ENCODE results near the gene RHOC. TPM values are rescaled to one million over a fixed set of nuclear protein-coding genes. Genes with fewer than 3 reads are reported as not detected.
A peak's percentile ranks its signal among the peaks of the same experiment; 100 is the strongest.
"Not testable (repeated sequence)": the region's sequence is repeated elsewhere in the genome, so short reads cannot be mapped to it uniquely, and the experiment has no call there.

RHOC gene
- 241 TPM for total RNA-seq

- DNase-seq (ENCODE audit: low spot score) (peak; percentile 87), ATAC-seq (peak; percentile 63)
- intact Hi-C loops (cut with DNase I): loop anchor here (5.0 to 10.0 kb wide), 2 partner anchors 89 to 322 kb away; partner anchors contain the start of genes CAPZA1 and ST7L
Observed at GRCh38 chr1:112706505-112707220, at the start of gene RHOC. Gene RHOC, minus strand, starts transcription at chr1:112707127. Its CDS starts 3,328 bp downstream, at chr1:112703799.

DNA sequence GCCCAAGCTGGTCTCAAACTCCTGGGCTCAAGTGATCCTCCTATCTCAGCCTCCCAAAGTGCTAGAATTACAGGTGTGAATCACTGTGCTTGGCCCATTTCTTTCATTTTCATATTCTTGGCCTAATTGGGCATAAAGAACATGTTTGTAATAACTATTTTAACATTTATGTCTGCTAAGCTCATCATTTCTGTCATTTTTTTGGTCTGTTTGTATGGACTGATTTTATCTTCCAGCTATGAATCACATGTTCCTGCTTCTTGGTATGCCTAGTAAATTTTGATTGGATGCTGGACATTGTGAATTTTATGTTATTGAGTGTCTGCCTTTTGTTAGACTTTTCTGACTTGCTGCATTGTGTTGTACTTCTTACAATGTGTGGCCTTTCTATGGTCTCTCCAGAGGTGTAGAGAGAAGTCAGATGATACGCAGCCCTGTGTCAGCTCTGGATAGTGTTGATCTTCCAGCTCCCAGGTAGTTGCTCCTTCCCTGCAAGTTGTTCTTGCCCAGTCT is 47.2 kb upstream of the RHOC start:
- intact Hi-C loops (cut with DNase I): no loop called here

GRCh38 chr1:112748396-112748795 is 41.5 kb upstream of the RHOC start:
- no peak for DNase-seq (ENCODE audit: low spot score)
- no peak for ATAC-seq
- intact Hi-C loops (cut with DNase I): no loop called here

More for the DNA sequence above, 47.2 kb upstream of the RHOC start:
- DNase-seq (ENCODE audit: low spot score): no peak
- ATAC-seq: no peak

GRCh38 chr1:112744009-112744578 is 37.2 kb upstream of the RHOC start:
- ATAC-seq (peak; percentile 68), DNase-seq (ENCODE audit: low spot score) (no peak)
- intact Hi-C loops (cut with DNase I): no loop called here

DNA sequence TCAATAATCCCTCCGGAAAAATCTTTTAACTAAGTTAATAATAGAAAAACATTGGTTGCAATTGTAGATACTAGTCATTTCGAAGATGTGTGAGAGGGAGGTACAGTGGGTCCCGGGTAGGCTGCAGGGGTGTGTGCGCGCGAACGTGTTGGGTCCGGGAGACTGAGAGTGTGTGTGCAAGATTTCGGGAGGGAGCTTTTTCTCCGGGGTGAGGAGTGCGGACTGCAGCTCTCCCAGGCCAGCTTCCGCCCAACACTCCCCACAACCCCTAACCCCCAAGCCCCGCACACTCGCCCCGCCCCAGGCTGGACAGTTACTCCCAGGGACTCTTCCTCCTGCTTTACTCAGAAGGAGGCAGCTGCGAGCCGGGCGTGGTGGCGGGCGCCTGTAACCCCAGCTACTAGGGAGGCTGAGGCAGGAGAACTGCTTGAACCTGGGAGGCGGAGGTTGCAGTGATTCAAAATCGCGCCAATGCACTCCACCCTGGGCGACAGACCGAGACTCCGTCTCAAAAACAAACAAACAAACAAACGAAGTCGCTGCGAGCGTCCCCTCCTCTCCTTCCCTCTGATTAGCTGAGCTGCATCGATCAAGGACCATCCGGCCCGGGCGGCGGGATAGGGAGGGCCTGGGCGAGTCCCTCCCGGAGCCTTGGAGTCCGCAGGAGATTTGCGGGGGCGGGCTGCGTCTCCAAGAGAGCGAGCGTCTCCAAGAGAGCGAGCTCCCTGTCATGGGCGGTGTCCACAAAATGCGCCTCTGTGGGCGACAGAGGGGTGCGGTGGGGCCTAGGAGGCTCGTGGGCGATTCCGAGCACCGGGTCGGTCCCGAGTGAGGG is 36.5 kb upstream of the RHOC start:
- no peak for DNase-seq (ENCODE audit: low spot score)
- intact Hi-C loops (cut with DNase I): no loop called here
- peak; percentile 17 for ATAC-seq

GRCh38 chr1:112737573-112737972 is 30.6 kb upstream of the RHOC start:
- intact Hi-C loops (cut with DNase I): no loop called here
- DNase-seq (ENCODE audit: low spot score) (no peak), ATAC-seq (no peak)

DNA sequence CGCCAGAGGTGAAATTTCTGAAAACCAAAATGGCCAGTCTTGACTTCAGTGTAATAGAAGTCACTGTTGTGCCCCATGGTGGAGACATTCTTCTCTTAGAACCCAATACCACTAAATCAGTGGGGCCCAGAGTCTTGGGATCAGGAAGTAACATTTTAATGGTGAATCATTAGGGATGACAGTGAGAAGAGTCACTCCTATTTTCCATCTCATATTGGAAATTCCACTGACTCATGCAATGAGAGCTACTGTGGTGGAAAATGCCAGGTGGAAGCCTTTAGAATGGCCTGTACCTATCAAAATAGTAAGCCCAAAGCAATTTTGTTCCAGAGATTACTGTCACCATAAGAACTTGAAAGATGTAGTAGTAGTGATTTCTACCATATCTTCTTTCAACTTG is 28.8 kb upstream of the RHOC start:
- intact Hi-C loops (cut with DNase I): no loop called here
- DNase-seq (ENCODE audit: low spot score) (no peak), ATAC-seq (no peak)

DNA sequence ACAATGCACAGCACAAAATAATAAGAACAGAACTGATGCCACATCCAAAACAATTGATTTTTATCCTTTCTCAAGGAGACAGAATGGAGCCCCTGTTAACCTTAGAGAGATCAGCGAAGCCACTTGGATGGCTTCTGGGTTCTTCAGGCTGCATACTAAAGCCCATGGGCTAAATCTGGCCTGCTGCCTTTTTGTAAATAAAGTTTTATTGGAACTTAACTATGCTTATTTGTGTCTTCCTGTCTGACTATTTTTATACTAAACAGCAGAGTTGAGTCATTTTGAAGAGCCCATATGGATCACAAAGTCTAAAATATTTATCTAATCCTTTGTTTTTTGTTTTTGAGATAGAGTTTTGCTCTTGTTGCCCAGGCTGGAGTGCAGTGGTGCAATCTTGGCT is 24.5 kb upstream of the RHOC start:
- intact Hi-C loops (cut with DNase I): no loop called here
- no peak for DNase-seq (ENCODE audit: low spot score)
- ATAC-seq: no peak

DNA sequence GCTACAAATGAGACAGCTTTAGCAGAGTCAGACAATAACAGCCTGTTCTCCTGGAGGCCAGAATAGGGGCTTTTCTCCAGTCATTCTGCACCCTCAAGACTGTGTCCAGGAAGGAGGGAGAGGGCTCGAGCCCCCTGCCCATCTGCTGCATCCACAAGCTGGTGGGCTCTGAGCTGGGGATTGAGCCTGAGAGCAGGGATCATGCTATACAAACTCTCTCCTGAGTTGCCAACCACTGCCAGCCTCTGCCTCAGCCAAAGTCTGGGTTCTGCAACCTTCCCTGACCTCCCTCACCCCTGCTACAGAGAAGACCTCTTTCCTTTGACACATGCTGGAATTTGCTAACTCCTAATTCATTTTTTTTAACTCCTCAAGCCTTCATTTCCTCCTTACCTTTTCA is 23.0 kb upstream of the RHOC start:
- no peak for ATAC-seq
- no peak for DNase-seq (ENCODE audit: low spot score)
- intact Hi-C loops (cut with DNase I): loop anchor here (10.0 kb wide), 1 partner anchor 315 kb away; no protein-coding TSS in a partner anchor

DNA sequence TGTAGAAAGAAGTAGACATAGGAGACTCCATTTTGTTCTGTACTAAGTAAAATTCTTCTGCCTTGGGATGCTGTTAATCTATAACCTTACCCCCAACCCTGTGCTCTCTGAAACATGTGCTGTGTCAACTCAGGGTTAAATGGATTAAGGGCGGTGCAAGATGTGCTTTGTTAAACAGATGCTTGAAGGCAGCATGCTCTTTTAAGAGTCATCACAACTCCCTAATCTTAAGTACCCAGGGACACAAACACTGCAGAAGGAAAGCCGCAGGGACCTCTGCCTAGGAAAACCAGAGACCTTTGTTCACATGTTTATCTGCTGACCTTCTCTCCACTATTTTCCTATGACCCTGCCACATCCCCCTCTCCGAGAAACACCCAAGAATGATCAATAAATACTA is 22.1 kb upstream of the RHOC start:
- intact Hi-C loops (cut with DNase I): loop anchor here (10.0 kb wide), 1 partner anchor 316 kb away; no protein-coding TSS in a partner anchor
- ATAC-seq: not testable (repeated sequence)

DNA sequence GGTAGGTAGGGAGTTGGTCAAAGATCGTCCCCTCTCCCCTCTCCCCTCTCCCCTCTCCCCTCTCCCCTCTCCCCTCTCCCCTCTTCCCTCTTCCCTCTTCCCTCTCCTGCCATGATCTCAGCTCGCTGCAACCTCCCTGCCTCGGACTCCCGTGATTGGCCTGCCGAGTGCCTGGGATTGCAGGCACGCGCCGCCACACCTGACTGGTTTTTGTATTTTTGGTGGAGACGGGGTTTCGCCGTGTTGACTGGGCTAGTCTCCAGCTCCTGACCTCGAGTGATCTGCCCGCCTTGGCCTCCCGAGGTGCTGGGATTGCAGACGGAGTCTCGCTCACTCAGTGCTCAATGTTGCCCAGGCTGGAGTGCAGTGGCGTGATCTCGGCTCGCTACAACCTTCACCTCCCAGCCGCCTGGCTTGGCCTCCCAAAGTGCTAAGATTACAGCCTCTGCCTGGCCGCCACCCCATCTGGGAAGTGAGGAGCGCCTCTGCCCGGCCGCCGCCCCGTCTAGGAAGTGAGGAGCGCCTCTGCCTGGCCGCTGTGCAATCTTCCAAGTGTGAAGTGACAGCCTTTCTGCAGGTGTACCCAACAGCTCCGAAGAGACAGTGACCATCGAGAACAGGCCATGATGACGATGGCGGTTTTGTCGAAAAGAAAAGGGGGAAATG is 21.5 kb upstream of the RHOC start:
- intact Hi-C loops (cut with DNase I): loop anchor here (10.0 kb wide), 1 partner anchor 316 kb away; no protein-coding TSS in a partner anchor
- not testable (repeated sequence) for ATAC-seq; DNase-seq (ENCODE audit: low spot score)

More for the DNA sequence above, 22.1 kb upstream of the RHOC start:
- DNase-seq (ENCODE audit: low spot score): not testable (repeated sequence)

DNA sequence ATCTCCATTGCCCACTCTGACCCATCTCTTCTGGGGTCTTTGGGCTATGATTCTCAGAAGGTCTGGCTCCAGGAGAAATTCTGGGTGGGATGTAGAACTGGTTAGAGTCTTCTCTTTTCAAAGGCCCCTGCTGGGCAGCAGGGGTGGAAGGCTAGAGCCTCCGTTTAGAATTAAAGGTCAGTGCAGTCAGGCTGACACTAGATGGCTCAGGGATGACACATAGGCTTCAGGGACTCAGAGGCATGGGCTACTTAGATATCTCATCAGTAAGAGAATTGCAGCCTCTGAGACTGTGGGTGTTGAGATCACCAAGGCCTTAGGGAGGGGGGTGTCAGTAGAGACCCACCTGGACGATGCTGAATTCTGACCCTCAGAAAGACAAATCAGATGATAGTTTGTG is 20.8 kb upstream of the RHOC start:
- ATAC-seq (no peak), DNase-seq (ENCODE audit: low spot score) (no peak)
- intact Hi-C loops (cut with DNase I): loop anchor here (10.0 kb wide), 1 partner anchor 317 kb away; no protein-coding TSS in a partner anchor

DNA sequence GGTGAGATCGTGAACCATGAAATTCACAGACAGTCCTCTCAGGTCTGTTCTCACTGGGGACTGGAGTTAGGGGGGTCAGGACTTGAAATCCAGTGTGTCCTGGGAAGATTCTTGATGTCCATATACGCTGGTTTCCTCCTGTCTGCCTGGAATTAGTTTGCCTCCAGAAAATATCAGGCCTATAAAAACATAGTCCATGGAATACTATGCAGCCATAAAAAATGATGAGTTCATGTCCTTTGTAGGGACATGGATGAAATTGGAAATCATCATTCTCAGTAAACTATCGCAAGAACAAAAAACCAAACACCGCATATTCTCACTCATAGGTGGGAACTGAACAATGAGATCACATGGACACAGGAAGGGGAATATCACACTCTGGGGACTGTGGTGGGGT is 17.3 kb upstream of the RHOC start:
- intact Hi-C loops (cut with DNase I): loop anchor here (5.0 to 10.0 kb wide), 2 partner anchors 83 to 321 kb away; no protein-coding TSS in a partner anchor
- DNase-seq (ENCODE audit: low spot score); ATAC-seq: not testable (repeated sequence)

DNA sequence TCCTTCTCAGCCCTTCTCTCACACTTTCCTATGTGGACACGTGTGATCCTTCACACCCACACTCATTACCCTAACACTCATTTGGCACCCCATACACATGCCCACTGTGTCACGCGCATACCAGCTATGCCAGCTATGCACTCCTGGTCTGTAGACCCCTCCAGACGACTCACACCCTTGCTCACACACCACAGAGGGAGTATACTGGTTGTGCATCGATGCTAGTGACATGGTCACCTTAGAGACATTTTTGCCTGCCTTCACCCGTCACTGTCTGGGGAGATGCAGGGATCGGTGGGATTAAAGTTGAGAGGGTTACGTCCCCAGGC is 16.5 kb upstream of the RHOC start:
- no peak for ATAC-seq
- intact Hi-C loops (cut with DNase I): loop anchor here (5.0 to 10.0 kb wide), 2 partner anchors 84 to 321 kb away; no protein-coding TSS in a partner anchor
- no peak for DNase-seq (ENCODE audit: low spot score)

DNA sequence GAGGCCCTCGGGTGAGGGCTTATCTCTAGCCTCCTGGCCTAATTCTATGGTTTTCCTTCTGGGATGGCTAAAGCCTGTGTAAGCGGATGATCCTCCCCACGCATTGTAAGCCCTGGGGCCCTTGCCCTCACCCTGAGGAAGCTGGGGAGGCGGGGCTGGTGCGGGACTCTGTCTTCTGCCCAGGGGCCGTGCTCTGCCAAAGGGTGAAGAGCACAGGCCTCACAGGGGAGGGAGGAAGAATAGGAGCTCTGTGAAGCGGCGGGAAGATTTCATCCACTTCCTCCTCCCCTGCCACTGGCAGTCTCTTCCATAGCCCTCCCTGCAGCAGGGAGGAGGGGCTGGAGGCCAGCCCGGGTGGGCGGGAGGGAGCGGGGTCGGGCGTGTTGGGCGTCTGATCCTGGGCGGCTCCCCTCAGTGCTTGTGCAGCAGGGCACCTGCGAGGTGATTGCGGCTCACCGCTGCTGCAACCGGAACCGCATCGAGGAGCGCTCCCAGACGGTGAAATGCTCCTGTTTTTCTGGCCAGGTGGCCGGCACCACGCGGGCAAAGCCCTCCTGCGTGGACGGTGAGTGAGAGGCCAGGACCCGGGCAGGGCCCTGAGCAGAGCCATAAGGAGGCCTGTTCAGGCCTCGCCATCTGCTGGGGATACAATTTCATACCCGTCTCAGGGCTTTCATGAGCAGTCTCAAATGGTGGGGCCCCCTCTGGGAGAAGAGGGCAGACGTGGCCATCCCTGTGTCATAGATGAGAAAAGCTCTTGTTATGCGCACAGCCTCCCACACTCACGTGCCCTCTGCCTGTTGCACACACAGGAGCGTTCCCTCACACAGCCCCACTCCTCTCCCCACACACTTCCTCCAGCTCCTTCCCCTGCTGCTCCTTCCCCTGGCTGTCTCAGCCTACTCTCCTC is 15.9 kb upstream of the RHOC start:
- intact Hi-C loops (cut with DNase I): loop anchor here (5.0 to 10.0 kb wide), 2 partner anchors 84 to 322 kb away; no protein-coding TSS in a partner anchor
- ATAC-seq: peak; percentile 81
- DNase-seq (ENCODE audit: low spot score): no peak

DNA sequence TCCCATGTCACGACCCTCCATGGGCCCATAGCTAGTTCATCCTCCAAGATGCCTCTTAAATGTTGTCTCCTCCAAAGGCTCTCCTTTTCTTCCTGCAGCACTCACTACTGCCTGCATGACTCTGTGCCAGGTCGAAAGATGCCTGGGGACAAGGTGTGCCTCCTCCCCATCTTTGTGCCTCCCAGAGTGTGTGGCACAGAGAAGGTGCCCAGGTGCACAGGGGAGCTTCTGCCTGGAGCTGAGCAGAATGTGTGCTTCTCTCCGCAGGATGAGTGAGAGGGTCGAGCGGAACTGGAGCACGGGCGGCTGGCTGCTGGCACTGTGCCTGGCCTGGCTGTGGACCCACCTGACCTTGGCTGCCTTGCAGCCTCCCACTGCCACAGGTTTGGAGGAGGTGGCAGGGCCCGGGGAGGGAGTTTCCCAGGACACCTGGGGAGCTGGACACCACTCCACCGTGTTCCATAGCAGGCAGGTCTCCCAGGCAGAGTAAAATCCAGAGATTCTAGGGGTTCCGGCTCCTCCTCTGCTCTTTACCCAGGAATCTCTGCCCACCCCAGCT is 15.1 kb upstream of the RHOC start:
- DNase-seq (ENCODE audit: low spot score): no peak
- intact Hi-C loops (cut with DNase I): loop anchor here (5.0 to 10.0 kb wide), 2 partner anchors 85 to 323 kb away; no protein-coding TSS in a partner anchor
- ATAC-seq: no peak

- intact Hi-C loops (cut with DNase I): loop anchor here (5.0 to 10.0 kb wide), 2 partner anchors 86 to 324 kb away; no protein-coding TSS in a partner anchor
- DNase-seq (ENCODE audit: low spot score); ATAC-seq: not testable (repeated sequence)
Observed at GRCh38 chr1:112721294-112721693, 14.4 kb upstream of the RHOC start.

All from sciatic nerve (tissue), 2 donors.